DMS79 treated with DMSO at 0.1 percent for 48 hours (cell line): ENCODE results near the gene LMF1.

Experiments
- DNase-seq: peaks from one replicate; lab custom pipeline; 2025; lab: John Stamatoyannopoulos, UW

Gene LMF1

DNA sequence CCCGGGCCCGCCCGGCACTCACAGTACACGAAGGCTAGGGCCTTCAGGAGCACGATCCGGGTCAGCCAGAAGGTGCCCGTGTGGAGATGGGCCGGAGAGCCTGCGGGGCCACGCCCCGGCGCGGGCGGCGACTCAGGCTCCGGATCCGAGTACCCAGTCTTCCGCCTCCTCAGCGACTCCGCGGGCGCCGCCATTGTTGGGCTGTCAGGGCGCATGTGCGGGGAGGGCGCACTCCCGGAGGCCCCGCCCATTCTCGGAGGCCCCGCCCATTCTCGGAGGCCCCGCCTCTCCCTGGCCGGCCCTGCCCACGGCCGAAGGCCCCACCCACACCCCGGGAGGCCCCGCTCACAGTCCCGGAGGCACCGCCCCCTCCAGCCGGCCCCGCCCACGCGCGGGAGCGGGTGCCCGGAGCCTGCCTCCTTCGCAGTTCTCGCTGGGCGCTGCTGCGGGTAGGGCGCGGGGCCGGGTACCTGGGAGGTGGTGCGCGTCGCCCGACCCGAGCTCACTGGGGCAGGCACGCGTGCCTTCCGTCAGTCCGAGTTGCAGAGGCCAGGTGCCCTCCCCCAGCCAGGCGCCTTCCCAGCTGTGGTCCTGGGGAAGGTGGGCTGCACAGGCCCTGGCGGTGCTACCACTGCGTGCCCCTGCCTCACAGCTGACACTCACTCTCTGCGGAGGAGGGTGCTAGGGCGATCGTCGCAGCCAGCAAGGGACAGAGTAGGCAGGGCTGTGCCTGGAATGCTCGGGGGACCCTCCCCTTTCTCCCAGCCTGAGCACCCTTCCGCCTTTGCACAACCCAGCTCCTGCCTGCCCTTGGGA lies at the start of gene LMF1:
LMF1 (minus strand) TSS at position 219 of the 816 bp plus-strand sequence; CDS start at position 215, 4 bp downstream.
- DNase-seq: peak; percentile 21

DNA sequence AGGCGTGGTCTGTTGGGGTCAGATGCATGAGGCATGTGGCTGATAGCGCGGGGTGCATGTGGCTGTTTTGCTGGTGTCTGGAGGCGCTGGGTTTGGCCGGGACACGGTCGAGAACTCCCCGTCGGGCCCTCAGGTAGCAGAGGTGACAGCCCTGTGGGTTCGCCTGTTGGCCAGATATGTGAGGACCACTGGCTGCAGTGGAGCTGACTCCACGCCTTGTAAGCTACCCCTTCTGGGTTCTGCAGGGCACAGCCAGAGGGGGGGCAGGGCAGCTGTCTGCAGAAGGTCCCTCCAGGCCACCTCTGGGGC lies 49.3 kb upstream of the LMF1 start:
- no peak for DNase-seq

GRCh38 chr16:1019231-1020090 lies 48.7 kb upstream of the LMF1 start:
- DNase-seq: peak; percentile 16

- DNase-seq: no peak
These were observed 47.8 kb upstream of the LMF1 start for GRCh38 chr16:1018447-1019198.

- no peak for DNase-seq
These were observed 44.1 kb upstream of the LMF1 start for GRCh38 chr16:1014771-1015495.

DNA sequence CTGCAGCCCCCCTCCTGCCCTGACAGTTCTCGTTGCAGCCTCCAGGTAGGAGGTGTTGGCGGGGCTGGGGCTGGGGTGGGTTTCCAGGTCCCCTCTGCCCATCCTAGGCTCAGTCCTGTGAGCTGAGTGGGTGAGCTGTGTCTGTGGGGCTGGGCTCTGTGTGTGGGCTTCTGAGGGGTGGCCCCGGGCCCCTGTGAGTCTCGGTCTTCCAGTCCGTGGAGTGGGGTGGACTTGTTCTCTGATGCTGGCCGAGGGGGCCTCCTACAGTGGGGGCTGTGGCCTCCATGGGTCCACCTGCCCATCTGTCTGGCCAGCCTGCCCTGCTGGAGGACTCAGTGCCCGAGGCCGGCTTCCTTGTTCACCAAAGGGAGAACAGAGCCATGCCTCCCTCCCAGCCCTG lies 43.4 kb upstream of the LMF1 start:
- DNase-seq: no peak

- no peak for DNase-seq
These were observed 42.8 kb upstream of the LMF1 start for GRCh38 chr16:1013593-1013900.

DNA sequence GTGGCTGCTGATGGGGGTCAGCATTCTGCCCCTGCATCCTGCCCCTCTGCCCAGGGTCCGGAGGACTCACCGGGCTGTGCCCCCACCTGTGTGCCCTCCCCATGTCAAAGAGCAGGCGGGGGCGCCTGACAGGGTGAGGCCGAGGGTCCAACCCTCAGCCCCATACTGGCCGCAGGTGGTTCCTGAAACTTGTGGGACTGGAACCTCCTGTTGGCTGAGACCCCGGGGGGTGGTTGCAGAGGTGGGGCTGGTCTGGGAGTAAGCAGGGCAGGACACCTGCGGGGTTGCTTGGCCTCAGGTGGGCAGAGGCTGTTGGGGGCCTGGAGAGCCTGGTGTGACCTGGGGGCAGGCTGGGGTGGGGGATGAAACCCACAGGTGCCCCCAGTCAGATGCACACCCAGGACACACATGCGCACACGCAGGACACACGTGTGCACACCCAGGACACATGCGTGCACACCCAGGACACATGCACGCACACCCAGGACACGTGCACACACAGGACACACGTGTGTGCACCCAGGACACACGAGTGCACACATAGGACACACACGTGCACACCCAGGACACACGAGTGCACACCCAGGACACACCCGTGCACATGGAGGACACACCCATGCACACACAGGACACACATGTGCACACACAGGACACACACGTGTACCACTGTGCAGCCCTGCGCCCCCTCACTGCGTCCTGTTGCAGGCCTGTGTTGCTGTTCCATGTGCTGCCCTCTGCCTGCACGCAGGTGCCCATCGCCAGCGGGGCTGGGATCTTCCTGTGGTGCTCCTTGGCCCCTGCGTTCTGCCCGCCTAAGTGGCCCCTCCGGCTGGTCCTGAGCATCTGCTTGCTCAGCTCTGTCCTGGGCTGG lies 42.2 kb upstream of the LMF1 start:
- no peak for DNase-seq

- DNase-seq: no peak
These were observed 41.4 kb upstream of the LMF1 start for GRCh38 chr16:1012135-1012534.

DNA sequence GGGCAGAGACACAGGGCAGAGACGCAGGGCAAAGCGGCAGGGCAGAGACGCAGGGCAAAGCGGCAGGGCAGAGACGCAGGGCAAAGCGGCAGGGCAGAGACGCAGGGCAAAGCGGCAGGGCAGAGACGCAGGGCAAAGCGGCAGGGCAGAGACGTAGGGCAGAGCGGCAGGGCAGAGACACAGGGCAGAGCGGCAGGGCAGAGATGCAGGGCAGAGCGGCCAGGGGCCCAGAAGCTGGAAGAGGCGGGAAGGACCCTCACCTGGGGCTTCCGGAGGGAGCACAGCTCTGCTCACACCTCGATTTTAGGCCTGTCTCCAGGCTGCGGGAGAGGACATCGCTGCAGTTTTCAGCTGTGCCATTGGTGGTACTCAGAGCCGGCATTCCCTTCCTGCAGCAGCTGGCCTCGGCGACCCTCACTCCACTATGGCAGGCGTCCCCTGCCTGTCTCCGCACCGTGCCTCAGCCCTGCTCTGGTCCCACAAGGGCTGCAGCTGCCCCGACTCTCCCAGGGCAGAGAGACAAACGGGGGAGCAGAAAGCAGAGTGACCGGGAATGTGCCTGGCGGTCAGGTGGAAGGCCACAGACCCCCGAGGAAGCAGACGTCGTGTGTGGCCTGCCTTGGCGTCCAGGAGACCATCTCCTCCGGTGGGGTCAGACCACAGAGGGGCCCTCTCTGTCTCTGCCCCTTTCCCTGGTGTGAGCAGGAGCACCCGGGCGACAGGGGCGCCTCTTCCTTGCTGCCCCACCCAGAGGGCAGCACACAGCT lies 40.7 kb upstream of the LMF1 start:
- no peak for DNase-seq

DNA sequence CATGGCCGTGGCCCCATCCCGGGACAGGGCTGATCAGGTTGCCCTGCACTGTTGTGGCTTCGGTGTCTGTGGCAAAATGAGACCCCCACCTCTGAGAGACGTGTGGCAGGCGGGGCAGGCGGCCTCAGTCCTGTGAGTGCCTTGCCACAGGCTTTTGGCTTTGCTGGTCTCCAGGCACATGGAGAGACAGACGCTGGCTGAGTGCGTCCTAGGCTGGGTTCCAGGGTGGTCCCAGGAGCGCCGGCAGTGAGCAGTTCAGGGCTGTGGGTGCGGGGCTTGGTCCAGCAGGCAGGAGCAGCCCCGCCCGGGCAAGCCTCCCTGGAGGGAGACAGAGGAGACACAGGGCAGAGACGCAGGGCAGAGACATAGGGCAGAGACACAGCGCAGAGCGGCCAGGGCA lies 40.0 kb upstream of the LMF1 start:
- DNase-seq: no peak

DNA sequence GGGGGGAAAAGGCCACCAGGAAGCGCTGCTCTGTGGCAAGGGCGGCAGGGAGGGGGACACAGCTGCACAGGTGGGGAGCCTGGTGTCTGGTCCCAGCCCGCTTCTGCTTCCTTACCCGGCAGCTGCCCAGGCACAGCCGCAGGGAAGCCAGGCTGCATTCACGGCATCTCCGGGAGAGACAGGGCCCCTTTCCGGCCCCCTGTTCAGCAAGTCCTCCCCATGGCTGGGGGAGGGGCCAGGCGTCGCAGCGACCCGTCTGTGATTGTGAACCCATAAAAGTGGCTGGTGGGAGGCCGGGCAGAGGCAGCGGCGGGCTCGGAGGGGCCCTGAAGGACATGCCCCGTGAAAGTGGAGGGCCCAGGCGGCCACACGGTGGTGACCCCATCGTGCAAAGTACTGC lies 39.5 kb upstream of the LMF1 start:
- no peak for DNase-seq

DNA sequence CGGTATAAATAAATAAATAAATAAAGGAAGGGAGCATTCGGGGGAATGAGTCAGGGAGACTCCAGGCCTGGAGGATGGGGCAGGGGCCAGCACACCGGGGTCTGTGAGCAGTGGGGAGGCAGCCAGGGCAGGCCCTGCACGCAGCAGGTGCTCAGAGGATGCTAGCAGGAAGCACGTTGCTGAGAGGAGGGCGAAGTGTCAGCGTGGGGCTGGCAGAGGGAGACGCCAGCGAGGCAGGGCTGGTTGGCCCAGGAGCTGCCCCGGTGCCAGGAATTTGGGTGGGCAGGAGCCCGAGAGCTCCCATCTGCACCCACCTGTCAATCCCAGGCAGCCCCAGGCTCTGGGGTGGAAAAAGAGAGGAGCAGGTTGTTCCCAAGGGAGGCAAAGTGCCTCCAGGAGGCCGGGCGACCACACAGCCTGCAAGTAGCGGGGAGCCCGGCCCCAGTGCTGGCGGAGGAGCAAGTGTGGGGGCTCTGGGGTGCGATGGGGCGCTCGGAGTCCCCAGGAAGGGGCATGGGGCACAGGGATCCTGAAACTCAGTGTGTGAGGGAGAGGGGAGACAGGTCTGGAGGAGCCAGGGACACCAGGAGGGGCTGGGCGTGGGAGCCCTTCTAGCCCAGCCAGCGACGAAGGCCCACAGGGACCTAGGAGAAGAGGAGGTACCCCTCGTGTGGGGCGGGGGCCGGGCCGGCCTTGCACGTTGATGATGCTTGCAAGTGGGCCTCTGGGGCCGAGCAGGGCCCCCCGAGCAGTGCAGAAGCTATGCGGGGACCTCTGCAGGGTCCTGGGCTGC lies 38.8 kb upstream of the LMF1 start:
- DNase-seq: no peak

DNA sequence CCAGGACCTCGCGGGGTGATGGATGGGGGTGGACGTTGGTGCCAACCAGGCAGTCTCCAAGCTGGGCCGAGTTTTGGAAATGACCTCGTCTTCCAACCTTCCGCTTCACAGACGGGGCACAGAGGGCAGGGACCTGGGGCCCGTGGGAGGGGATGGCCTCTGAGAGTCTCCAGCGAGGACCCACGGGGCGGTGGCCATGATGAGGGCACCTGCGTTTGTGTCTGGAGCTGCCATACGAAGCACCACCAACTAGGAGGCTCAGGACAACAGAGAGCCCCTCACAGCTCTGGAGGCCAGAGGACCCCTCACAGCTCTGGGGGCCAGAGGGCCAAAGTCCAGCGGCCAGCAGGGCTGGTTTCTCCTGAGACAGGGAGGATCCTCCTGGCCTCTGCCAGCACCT lies 37.3 kb upstream of the LMF1 start:
- DNase-seq: no peak

GRCh38 chr16:1007284-1007850 lies 36.6 kb upstream of the LMF1 start:
- DNase-seq: no peak

DNA sequence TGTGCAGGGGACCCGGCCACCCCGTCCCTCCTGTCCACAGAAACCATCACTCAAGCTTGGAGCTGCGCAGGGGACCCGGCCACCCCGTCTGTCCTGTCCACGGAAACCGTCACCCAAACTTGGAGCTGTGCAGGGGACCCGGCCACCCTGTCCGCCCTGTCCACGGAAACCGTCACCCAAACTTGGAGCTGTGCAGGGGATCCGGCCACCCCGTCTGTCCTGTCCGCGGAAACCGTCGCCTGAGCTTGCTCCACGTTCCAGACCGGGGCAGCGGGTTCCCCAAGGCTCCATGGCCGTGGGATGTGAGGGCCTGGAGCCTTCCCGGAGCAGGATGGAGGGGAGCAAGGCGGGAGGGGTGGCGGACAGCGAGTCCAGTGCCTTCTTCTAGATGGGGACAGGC lies 36.0 kb upstream of the LMF1 start:
- no peak for DNase-seq

DNA sequence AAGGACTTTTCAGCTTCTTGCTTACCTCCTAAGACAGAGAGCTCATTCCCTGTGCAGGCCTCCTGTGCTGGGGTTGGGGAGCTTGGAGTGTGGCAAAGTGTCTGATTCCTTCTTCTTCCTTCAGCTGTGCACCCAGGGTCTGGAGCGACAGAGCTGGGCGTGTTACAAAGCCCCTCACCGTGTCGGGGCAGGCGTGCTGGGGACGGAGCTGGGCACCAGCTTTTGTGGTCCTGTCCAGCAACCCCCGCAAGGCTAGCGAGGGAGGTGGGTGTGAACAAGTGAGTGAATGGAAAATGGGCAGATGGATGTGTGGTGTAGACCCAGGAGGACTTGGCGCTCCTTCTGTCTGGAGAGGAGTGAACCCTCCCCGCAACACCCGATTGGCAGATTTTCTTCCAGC lies 34.5 kb upstream of the LMF1 start:
- DNase-seq: no peak

GRCh38 chr16:1003391-1004347 lies 32.9 kb upstream of the LMF1 start:
- DNase-seq: no peak
